ENCODE results near the gene ABHD12.

ABHD12 gene

GRCh38 chr20:25297141-25297905, 93.3 kb downstream of the ABHD12 start:
- no peak for DNase-seq
- in situ Hi-C loops (cut with MboI; ENCODE audit: low pct_unique_long_range_greater_than_20kb, low sequenced_read_pairs), result no loop called here

GRCh38 chr20:25296094-25297093, 94.2 kb downstream of the ABHD12 start:
- DNase-seq, result peak; percentile 24
- in situ Hi-C loops (cut with MboI; ENCODE audit: low pct_unique_long_range_greater_than_20kb, low sequenced_read_pairs), result no loop called here

GRCh38 chr20:25295386-25296093, 95.1 kb downstream of the ABHD12 start:
- no peak for DNase-seq
- in situ Hi-C loops (cut with MboI; ENCODE audit: low pct_unique_long_range_greater_than_20kb, low sequenced_read_pairs), result no loop called here

GRCh38 chr20:25294459-25295385, 95.9 kb downstream of the ABHD12 start:
- in situ Hi-C loops (cut with MboI; ENCODE audit: low pct_unique_long_range_greater_than_20kb, low sequenced_read_pairs), result no loop called here
- peak; percentile 76 for DNase-seq

GRCh38 chr20:25293910-25294458, 96.7 kb downstream of the ABHD12 start:
- in situ Hi-C loops (cut with MboI; ENCODE audit: low pct_unique_long_range_greater_than_20kb, low sequenced_read_pairs), result no loop called here

GRCh38 chr20:25293507-25293906, 97.1 kb downstream of the ABHD12 start:
- DNase-seq, result no peak
- in situ Hi-C loops (cut with MboI; ENCODE audit: low pct_unique_long_range_greater_than_20kb, low sequenced_read_pairs), result no loop called here

More at GRCh38 chr20:25293910-25294458, 96.7 kb downstream of the ABHD12 start:
- no peak for DNase-seq

GRCh38 chr20:25292176-25292891, 98.3 kb downstream of the ABHD12 start:
- in situ Hi-C loops (cut with MboI; ENCODE audit: low pct_unique_long_range_greater_than_20kb, low sequenced_read_pairs), result no loop called here
- DNase-seq, result no peak

- in situ Hi-C loops (cut with MboI; ENCODE audit: low pct_unique_long_range_greater_than_20kb, low sequenced_read_pairs), result no loop called here
- DNase-seq, result no peak
These were observed 99.1 kb downstream of the ABHD12 start for GRCh38 chr20:25291432-25292133.

GRCh38 chr20:25290646-25291431, 99.8 kb downstream of the ABHD12 start:
- in situ Hi-C loops (cut with MboI; ENCODE audit: low pct_unique_long_range_greater_than_20kb, low sequenced_read_pairs), result no loop called here
- DNase-seq, result no peak

- in situ Hi-C loops (cut with MboI; ENCODE audit: low pct_unique_long_range_greater_than_20kb, low sequenced_read_pairs), result no loop called here
- DNase-seq, result no peak
These were observed 100.6 kb downstream of the ABHD12 start for GRCh38 chr20:25289886-25290597.

GRCh38 chr20:25288291-25289181, 102.1 kb downstream of the ABHD12 start:
- no peak for DNase-seq
- in situ Hi-C loops (cut with MboI; ENCODE audit: low pct_unique_long_range_greater_than_20kb, low sequenced_read_pairs), result no loop called here

GRCh38 chr20:25287631-25288290, 102.9 kb downstream of the ABHD12 start:
- in situ Hi-C loops (cut with MboI; ENCODE audit: low pct_unique_long_range_greater_than_20kb, low sequenced_read_pairs), result no loop called here
- no peak for DNase-seq

GRCh38 chr20:25286917-25287316, 103.7 kb downstream of the ABHD12 start:
- no peak for DNase-seq
- in situ Hi-C loops (cut with MboI; ENCODE audit: low pct_unique_long_range_greater_than_20kb, low sequenced_read_pairs), result no loop called here

Data from KBM-7 (cell line).